K562 (cell line): ENCODE measurements around the gene VMP1. TPM values are rescaled to one million over a fixed set of nuclear protein-coding genes. Genes with fewer than 3 reads are reported as not detected.
A peak's percentile ranks its signal among the peaks of the same experiment; 100 is the strongest.

Experiments
- CUX1 ChIP-seq: fragments of 200-800 bp; sonication (Bioruptor generic); IDR thresholded peaks from 2 replicates; pipeline ENCODE4 v1.6.1; 2016; ENCODE audit warnings: missing genetic modification characterization, missing compliant biosample characterization
- EWSR1 ChIP-seq: fragments of 450-650 bp; IDR thresholded peaks from 2 replicates; pipeline ENCODE4 v1.6.1; 2018; ENCODE audit warnings: borderline replicate concordance, mild to moderate bottlenecking, low read depth, moderate library complexity; ENCODE audit not compliant: partially characterized antibody
- GABPA ChIP-seq: fragments of 200-800 bp; sonication (Bioruptor generic); conservative IDR thresholded peaks from 2 replicates; pipeline ENCODE4 v1.6.1; 2016; ENCODE audit warnings: low read depth, missing genetic modification characterization, missing compliant biosample characterization
- HDAC2 ChIP-seq: fragments of 450-650 bp; IDR thresholded peaks from 2 replicates; pipeline ENCODE4 v1.6.1; 2016; ENCODE audit warnings: mild to moderate bottlenecking
- KLF6 ChIP-seq: fragments of 250-450 bp; sonication (Bioruptor Pico); IDR thresholded peaks from 2 replicates; pipeline ENCODE4 v1.4.0; 2020; ENCODE audit warnings: mild to moderate bottlenecking, moderate library complexity, borderline replicate concordance
- MEIS2 ChIP-seq: fragments of 450-650 bp; IDR thresholded peaks from 2 replicates; pipeline ENCODE4 v1.6.1; 2014; ENCODE audit warnings: mild to moderate bottlenecking; ENCODE audit not compliant: partially characterized antibody
- PCBP2 ChIP-seq: fragments of 200-400 bp; formaldehyde crosslinking; IDR thresholded peaks from 2 replicates; pipeline ENCODE4 v1.6.1; 2018; ENCODE audit warnings: low read length, low read depth, mild to moderate bottlenecking, moderate library complexity; ENCODE audit not compliant: poor library complexity, severe bottlenecking
- PRDM10 ChIP-seq: fragments of 450-650 bp; IDR thresholded peaks from 2 replicates; pipeline ENCODE4 v1.6.1; 2018; ENCODE audit not compliant: partially characterized antibody
- TFAP4 ChIP-seq: sonication (generic); formaldehyde crosslinking; IDR thresholded peaks from 2 replicates; pipeline ENCODE4 v1.8.0; 2022; ENCODE audit warnings: missing genetic modification reagents, mild to moderate bottlenecking, moderate library complexity, borderline replicate concordance
- ZBTB2 ChIP-seq: fragments of 450-650 bp; IDR thresholded peaks from 2 replicates; pipeline ENCODE4 v1.6.1; 2016; ENCODE audit warnings: antibody characterized with exemption
- ZNF197 ChIP-seq: fragments of 200-800 bp; sonication (Bioruptor generic); IDR thresholded peaks from 2 replicates; pipeline ENCODE4 v1.6.1; 2016; ENCODE audit warnings: low read depth, missing genetic modification characterization, missing compliant biosample characterization
- ZNF740 ChIP-seq, 3 experiments: fragments of 200-800 bp in 1 of 3; sonication (Bioruptor generic) in 1 of 3; sonication (generic) in 1 of 3; formaldehyde crosslinking in 1 of 3; IDR thresholded peaks; 2 replicates each; pipeline versions ENCODE4 v1.6.1 to v1.8.0; 2016 to 2022; ENCODE audit warnings: mild to moderate bottlenecking in 2 of 3, missing compliant biosample characterization in 2 of 3, missing genetic modification characterization in 2 of 3, missing genetic modification reagents in 1 of 3
- polyA plus RNA-seq, 8 experiments: library from polyadenylated mRNA; depleted of rRNA in 4 of 8; stranded (reverse) in 5 of 8; unstranded in 3 of 8; fragments of >200 nt; fragmentation: Nextera tagmentation in 2 of 8; fragmentation: Illumina TruSeq in 1 of 8; extraction: Ambion mirVana in 2 of 8; extraction: Trizol in 1 of 8; gene quantifications; 2 replicates each; pipeline versions ENCODE4 v1.2.1 to v1.2.3, GENCODE V29; 2011 to 2014; ENCODE audit warnings: inconsistent platforms in 1 of 8, missing spikeins in 1 of 8
- total RNA-seq, 7 experiments: library from RNA; depleted of rRNA in 6 of 7; stranded (reverse); fragments of >200 nt in 6 of 7; fragmentation: Illumina TruSeq in 2 of 7; extraction: Trizol in 2 of 7; gene quantifications; 2 replicates each; pipeline versions ENCODE4 v1.2.1 to v1.2.3, GENCODE V29; 2011 to 2021; ENCODE audit warnings: low replicate concordance in 1 of 7

Gene VMP1
- total and polyA plus RNA-seq, 9 of the 15 experiments (the other 6 are each of a cell fraction or from before 2014, with no cell fraction given), result 123 to 304 (median 151) TPM

- TF ChIP-seq CUX1 (CRISPR knock-in tag) (peak; percentile 93), TFAP4 (CRISPR knock-in tag) (peak; percentile 57; the same call in 1 of the 2 replicates), PCBP2 (no peak), GABPA (tag) (peak; percentile 64), PRDM10 (peak; percentile 92), ZBTB2 (no peak), ZNF197 (CRISPR knock-in tag) (peak; percentile 86; the same call in 1 of the 2 replicates), ZNF740 (CRISPR knock-in tag; IDR thresholded peaks at IDR 0.05) (no peak), ZNF740 (tag; IDR thresholded peaks at IDR 0.05) (no peak; a peak in 1 of 4 replicates), KLF6 (CRISPR knock-in tag) (peak; percentile 93; the same call in 1 of the 2 replicates), EWSR1 (peak; percentile 86), MEIS2 (peak; percentile 98), HDAC2 (peak; percentile 41; the same call in 1 of the 2 replicates)
Measured at GRCh38 chr17:59837308-59838051, 130.0 kb downstream of the VMP1 start (continued).
